Mononuclear cell (primary cell): Measurements from ENCODE around the gene GPR135. TPM values are rescaled to one million over a fixed set of nuclear protein-coding genes. Genes with fewer than 3 reads are reported as not detected.
A peak's percentile ranks its signal among the peaks of the same experiment; 100 is the strongest.

Experiments used
- H3K27me3 ChIP-seq: 2 replicates; pipeline ENCODE4 v1.6.0; 2011; ENCODE audit warnings: low read length, control low read depth; ENCODE audit not compliant: insufficient read depth
- H3K4me1 ChIP-seq: 2 replicates; pipeline ENCODE4 v1.5.1; 2011; ENCODE audit warnings: mild to moderate bottlenecking, low read length, control low read depth; ENCODE audit not compliant: insufficient read depth
- H3K4me3 ChIP-seq: 2 replicates; pipeline ENCODE4 v1.5.1; 2011; ENCODE audit warnings: mild to moderate bottlenecking, low read length, moderate library complexity
- H3K9me3 ChIP-seq: 2 replicates; pipeline ENCODE4 v1.5.1; 2011; ENCODE audit warnings: low read depth, mild to moderate bottlenecking, control low read depth, low read length
- total RNA-seq: library from RNA; depleted of rRNA; stranded (reverse); fragments of >200 nt; gene quantifications from one replicate; pipeline ENCODE4 v1.2.3, GENCODE V29; 2012

GPR135 gene
- total RNA-seq, 1 donor = 0.63 TPM

GRCh38 chr14:59482541-59483331, 17.6 kb upstream of the GPR135 start:
- H3K4me1 ChIP-seq = peaks cover 46% of the 10 kb centered on the region
- no peaks in the 10 kb centered on the region for H3K9me3 ChIP-seq
- H3K4me3 ChIP-seq = no peak overlapping the region
- no peaks in the 10 kb centered on the region for H3K27me3 ChIP-seq

DNA sequence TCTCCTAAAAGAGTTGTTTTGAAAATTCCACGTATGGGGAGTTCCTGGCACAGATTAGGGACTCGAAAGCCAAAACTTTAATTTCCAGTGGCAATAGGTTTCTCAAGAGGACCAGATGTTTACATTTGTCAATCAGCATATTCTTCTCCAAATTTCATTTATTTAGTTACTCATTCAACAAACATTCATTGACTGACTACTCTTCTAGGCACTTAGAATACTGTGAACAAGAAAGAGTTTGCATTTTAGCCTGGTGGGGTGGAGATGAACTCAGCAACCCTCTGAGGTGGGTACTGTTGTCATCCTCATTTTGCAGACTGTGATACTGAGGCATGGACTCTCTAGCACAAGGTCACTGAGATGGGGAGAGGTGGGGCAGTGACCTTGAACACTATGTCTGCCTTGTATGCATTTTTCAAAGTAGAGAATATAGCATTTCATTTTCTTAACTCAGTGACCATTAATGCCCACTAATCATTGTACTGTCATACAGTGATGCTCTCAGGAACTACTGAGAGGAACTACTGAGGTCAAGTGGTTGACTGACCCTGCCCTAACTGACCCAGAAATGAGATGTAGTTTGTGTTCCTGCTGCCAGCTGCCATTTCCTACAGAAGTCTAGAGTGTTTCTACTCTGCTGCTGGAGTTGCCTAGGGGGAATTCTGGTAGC, 16.8 kb upstream of the GPR135 start:
- H3K27me3 ChIP-seq = no peaks in the 10 kb centered on the region
- no peak overlapping the region for H3K4me3 ChIP-seq
- H3K4me1 ChIP-seq = peaks cover 46% of the 10 kb centered on the region
- H3K9me3 ChIP-seq = no peaks in the 10 kb centered on the region

- no peaks in the 10 kb centered on the region for H3K9me3 ChIP-seq
- peaks cover 42% of the 10 kb centered on the region for H3K4me1 ChIP-seq
- H3K27me3 ChIP-seq = no peaks in the 10 kb centered on the region
- no peak overlapping the region for H3K4me3 ChIP-seq
Measured at GRCh38 chr14:59481407-59481806, 16.2 kb upstream of the GPR135 start.

- H3K4me3 ChIP-seq = no peak overlapping the region
Measured at GRCh38 chr14:59480166-59480565, 15.0 kb upstream of the GPR135 start.

GRCh38 chr14:59478540-59478939, 13.4 kb upstream of the GPR135 start:
- no peak overlapping the region for H3K4me3 ChIP-seq
- H3K4me1 ChIP-seq = peaks cover 28% of the 10 kb centered on the region
- H3K9me3 ChIP-seq = no peaks in the 10 kb centered on the region
- no peaks in the 10 kb centered on the region for H3K27me3 ChIP-seq

More at GRCh38 chr14:59480166-59480565, 15.0 kb upstream of the GPR135 start:
- no peaks in the 10 kb centered on the region for H3K27me3 ChIP-seq
- no peaks in the 10 kb centered on the region for H3K9me3 ChIP-seq
- peaks cover 30% of the 10 kb centered on the region for H3K4me1 ChIP-seq

- H3K4me1 ChIP-seq = peaks cover 5% of the 10 kb centered on the region
- H3K27me3 ChIP-seq = no peaks in the 10 kb centered on the region
- no peaks in the 10 kb centered on the region for H3K9me3 ChIP-seq
- H3K4me3 ChIP-seq = no peak overlapping the region
Measured at GRCh38 chr14:59475709-59476108, 10.5 kb upstream of the GPR135 start.

- no peaks in the 10 kb centered on the region for H3K9me3 ChIP-seq
Measured at GRCh38 chr14:59474172-59474571, 9.0 kb upstream of the GPR135 start.

DNA sequence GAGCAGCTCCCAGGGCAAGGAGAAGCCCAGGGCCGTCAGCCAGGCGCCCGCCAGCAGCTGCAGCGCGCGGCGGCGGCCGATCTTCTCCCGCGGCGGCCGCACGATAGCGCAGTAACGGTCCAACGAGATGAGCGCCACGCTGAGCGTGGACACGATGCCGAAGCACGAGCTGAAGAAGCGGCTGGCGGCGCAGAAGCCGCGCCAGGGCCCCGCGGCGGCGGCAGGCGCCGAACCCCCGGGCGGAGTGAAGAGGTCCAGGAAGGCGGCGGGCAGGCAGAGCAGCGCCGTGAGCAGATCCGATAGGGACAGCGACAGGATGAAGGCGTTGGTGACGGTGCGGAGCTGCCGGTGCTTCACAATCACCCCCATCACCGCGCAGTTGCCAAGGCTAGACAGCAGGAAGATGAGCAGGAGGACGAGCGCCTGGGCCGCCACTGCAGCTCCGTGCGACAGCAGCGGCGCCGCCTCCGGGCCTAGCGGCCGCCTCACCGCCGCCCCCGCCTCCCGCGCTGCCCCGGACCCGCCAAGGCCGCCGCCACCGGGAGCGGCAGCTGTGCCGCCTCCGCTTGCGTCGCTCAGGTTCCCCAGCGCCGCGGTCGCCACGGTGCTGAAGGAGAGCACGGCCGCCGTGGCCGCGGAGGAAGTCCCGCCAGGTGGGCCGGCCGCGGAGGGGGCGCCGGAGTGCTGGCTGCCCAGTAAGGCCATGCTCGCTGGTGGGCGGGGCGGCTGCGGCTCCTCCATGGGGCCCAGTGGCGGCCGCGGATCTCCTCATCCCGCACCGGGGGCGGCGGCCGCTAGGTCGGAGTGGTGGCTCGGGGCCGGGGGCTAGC, 479 bp downstream of the GPR135 start:
- H3K4me1 ChIP-seq = peaks cover 17% of the 10 kb centered on the region
- no peaks in the 10 kb centered on the region for H3K9me3 ChIP-seq
- peak overlapping the region; percentile 35 for H3K4me3 ChIP-seq
- H3K27me3 ChIP-seq = peaks cover 24% of the 10 kb centered on the region

More at GRCh38 chr14:59474172-59474571, 9.0 kb upstream of the GPR135 start:
- H3K4me3 ChIP-seq = no peak overlapping the region
- H3K4me1 ChIP-seq = no peaks in the 10 kb centered on the region
- no peaks in the 10 kb centered on the region for H3K27me3 ChIP-seq

DNA sequence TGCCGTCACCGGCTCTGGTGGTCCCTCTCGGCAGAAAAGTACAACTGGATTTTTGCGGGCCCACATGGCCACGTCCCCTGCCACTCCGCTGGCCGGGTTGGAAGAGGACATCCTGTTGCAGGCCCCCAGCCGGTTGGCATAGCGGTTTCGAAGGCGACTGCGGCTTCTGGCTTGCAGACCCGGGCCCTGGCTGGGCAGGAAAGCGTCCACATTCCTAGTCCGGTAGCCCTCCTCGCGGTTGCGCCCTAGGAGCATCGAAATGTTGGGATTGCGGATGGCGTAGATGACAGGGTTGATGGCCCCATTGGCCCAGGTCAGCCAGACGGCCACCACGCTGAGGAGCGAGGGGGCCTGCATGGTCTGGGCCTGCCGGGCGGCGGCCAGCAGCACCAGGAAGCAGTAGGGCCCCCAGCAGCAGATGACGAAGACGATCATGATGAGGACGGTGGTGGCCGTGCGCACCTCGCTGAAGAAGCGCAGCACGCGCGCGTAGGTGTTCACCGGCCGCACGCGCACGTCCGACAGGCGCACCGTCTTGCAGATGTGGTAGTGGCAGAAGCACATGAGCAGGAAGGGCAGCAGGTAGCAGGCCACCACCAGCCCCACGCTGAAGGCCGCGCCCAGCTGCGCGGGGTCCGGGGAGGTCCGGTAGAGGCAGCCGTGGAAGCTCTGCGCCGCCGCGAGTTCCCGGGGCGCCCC, 1.2 kb downstream of the GPR135 start:
- Histone ChIP-seq H3K4me3 (peak overlapping the region; percentile 35), H3K4me1 (peaks cover 17% of the 10 kb centered on the region), H3K9me3 (no peaks in the 10 kb centered on the region), H3K27me3 (peaks cover 24% of the 10 kb centered on the region)

GRCh38 chr14:59461891-59462290, 3.3 kb downstream of the GPR135 start:
- Histone ChIP-seq H3K27me3 (peaks cover 24% of the 10 kb centered on the region), H3K4me1 (peaks cover 17% of the 10 kb centered on the region), H3K9me3 (no peaks in the 10 kb centered on the region), H3K4me3 (no peak overlapping the region)

GRCh38 chr14:59460378-59460777, 4.8 kb downstream of the GPR135 start:
- H3K27me3 ChIP-seq = peaks cover 15% of the 10 kb centered on the region
- peaks cover 15% of the 10 kb centered on the region for H3K4me1 ChIP-seq
- H3K9me3 ChIP-seq = no peaks in the 10 kb centered on the region
- H3K4me3 ChIP-seq = no peak overlapping the region

DNA sequence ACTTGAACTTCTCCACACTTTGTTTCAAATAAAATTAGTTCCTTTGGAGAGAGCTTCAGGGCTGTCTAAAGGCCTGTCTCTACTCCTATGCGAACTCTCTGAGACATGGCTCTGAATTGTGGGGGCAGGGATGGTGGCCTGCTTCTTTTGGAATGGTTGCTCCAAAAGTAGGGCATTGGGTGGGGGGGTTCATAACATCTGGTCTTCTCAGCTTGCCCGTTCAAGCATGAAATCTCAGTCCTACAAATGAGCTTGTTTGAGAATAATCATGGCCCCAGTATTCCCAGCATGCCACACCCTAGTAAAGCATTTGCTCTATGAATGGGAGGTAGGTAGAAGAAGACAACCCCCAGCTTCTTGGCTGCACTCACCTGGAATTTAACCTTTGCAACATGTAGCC, 6.7 kb downstream of the GPR135 start:
- no peaks in the 10 kb centered on the region for H3K9me3 ChIP-seq
- peaks cover 8% of the 10 kb centered on the region for H3K27me3 ChIP-seq
- H3K4me3 ChIP-seq = no peak overlapping the region
- peaks cover under 1% of the 10 kb centered on the region for H3K4me1 ChIP-seq

- no peaks in the 10 kb centered on the region for H3K9me3 ChIP-seq
- no peak overlapping the region for H3K4me3 ChIP-seq
- H3K4me1 ChIP-seq = no peaks in the 10 kb centered on the region
- no peaks in the 10 kb centered on the region for H3K27me3 ChIP-seq
Measured at GRCh38 chr14:59455411-59455810, 9.8 kb downstream of the GPR135 start.

- Histone ChIP-seq H3K4me3 (no peak overlapping the region), H3K27me3 (no peaks in the 10 kb centered on the region), H3K4me1 (no peaks in the 10 kb centered on the region)
Measured at GRCh38 chr14:59454139-59454538, 11.0 kb downstream of the GPR135 start.

More at GRCh38 chr14:59454139-59454538, 11.0 kb downstream of the GPR135 start:
- no peaks in the 10 kb centered on the region for H3K9me3 ChIP-seq
